Subcutaneous abdominal adipose tissue (tissue), 5 donors: ENCODE results near the gene PTGES.
"Not testable (repeated sequence)": the region's sequence is repeated elsewhere in the genome, so short reads cannot be mapped to it uniquely, and the experiment has no call there.

ENCODE experiments used
- H3K27ac ChIP-seq: one replicate; pipeline ENCODE4 v1.7.0; 2013; ENCODE audit warnings: low read depth, mild to moderate bottlenecking, inconsistent platforms, low read length, moderate library complexity
- H3K27me3 ChIP-seq, 5 donors: one replicate each; pipeline ENCODE4 v1.7.0; 2013; ENCODE audit warnings: low read length in 5 of 5, inconsistent platforms in 1 of 5; ENCODE audit not compliant: control insufficient read depth in 5 of 5, insufficient read depth in 4 of 5
- H3K36me3 ChIP-seq, 5 donors: one replicate each; pipeline ENCODE4 v1.7.0; 2013; ENCODE audit warnings: low read length in 5 of 5; ENCODE audit not compliant: control insufficient read depth in 5 of 5, insufficient read depth in 5 of 5
- H3K4me1 ChIP-seq, 5 donors: one replicate each; pipeline ENCODE4 v1.7.0; 2013; ENCODE audit warnings: low read length in 5 of 5, mild to moderate bottlenecking in 3 of 5, moderate library complexity in 1 of 5; ENCODE audit not compliant: control insufficient read depth in 5 of 5, insufficient read depth in 5 of 5
- H3K4me3 ChIP-seq, 5 donors: one replicate each; pipeline ENCODE4 v1.7.0; 2013; ENCODE audit warnings: low read length in 5 of 5, low read depth in 1 of 5
- H3K9ac ChIP-seq, 5 donors: one replicate each; pipeline ENCODE4 v1.7.0; 2013; ENCODE audit warnings: low read length in 5 of 5, mild to moderate bottlenecking in 4 of 5, moderate library complexity in 3 of 5
- H3K9me3 ChIP-seq, 5 donors: one replicate each; pipeline ENCODE4 v1.7.0; 2013; ENCODE audit warnings: low read length in 5 of 5; ENCODE audit not compliant: control insufficient read depth in 5 of 5
- donor health status: healthy.
- donor health status: healthy.
- donor health status: healthy.
- donor health status: healthy.
- donor health status: healthy.

The PTGES gene

GRCh38 chr9:129781981-129782380 is 29.1 kb upstream of the PTGES start:
- H3K4me3 ChIP-seq = no peak overlapping the region
- no peak overlapping the region for H3K27ac ChIP-seq
- H3K4me1 ChIP-seq = peaks cover 0 to 13% (median 9%) of the 10 kb centered on the region in 5 donors
- H3K9ac ChIP-seq = no peak overlapping the region
- peaks cover 0 to under 1% (median 0%) of the 10 kb centered on the region in 5 donors for H3K27me3 ChIP-seq
- no peaks in the 10 kb centered on the region for H3K36me3 ChIP-seq
- H3K9me3 ChIP-seq = no peaks in the 10 kb centered on the region

GRCh38 chr9:129781131-129781530 is 28.3 kb upstream of the PTGES start:
- H3K4me1 ChIP-seq = peaks cover 4 to 22% (median 16%) of the 10 kb centered on the region in 5 donors
- H3K27me3 ChIP-seq = no peaks in the 10 kb centered on the region
- no peak overlapping the region for H3K27ac ChIP-seq
- H3K9ac ChIP-seq = no peak overlapping the region
- H3K9me3 ChIP-seq = no peaks in the 10 kb centered on the region
- no peak overlapping the region for H3K4me3 ChIP-seq
- no peaks in the 10 kb centered on the region for H3K36me3 ChIP-seq

- H3K9ac ChIP-seq = no peak overlapping the region
- H3K4me1 ChIP-seq = peaks cover 4 to 24% (median 16%) of the 10 kb centered on the region in 5 donors
- H3K27me3 ChIP-seq = no peaks in the 10 kb centered on the region
Observed at GRCh38 chr9:129779560-129780190, 26.8 kb upstream of the PTGES start.

GRCh38 chr9:129778469-129778868 is 25.6 kb upstream of the PTGES start:
- Histone ChIP-seq H3K36me3 (no peaks in the 10 kb centered on the region), H3K4me1 (peaks cover 4 to 26% (median 16%) of the 10 kb centered on the region in 5 donors), H3K27ac (no peak overlapping the region), H3K9me3 (no peaks in the 10 kb centered on the region), H3K27me3 (peaks cover 0 to 2% (median 0%) of the 10 kb centered on the region in 5 donors), H3K4me3 (no peak overlapping the region), H3K9ac (no peak overlapping the region)

More at GRCh38 chr9:129779560-129780190, 26.8 kb upstream of the PTGES start:
- no peaks in the 10 kb centered on the region for H3K36me3 ChIP-seq
- no peaks in the 10 kb centered on the region for H3K9me3 ChIP-seq
- H3K27ac ChIP-seq = no peak overlapping the region
- no peak overlapping the region for H3K4me3 ChIP-seq

- Histone ChIP-seq H3K4me3 (no peak overlapping the region), H3K9me3 (no peaks in the 10 kb centered on the region), H3K9ac (peak overlapping the region in 1 of 5 donors; percentile 59), H3K27me3 (peaks cover 0 to 4% (median 0%) of the 10 kb centered on the region in 5 donors), H3K4me1 (peaks cover 4 to 25% (median 16%) of the 10 kb centered on the region in 5 donors), H3K36me3 (no peaks in the 10 kb centered on the region), H3K27ac (peak overlapping the region; percentile 67)
Observed at GRCh38 chr9:129777769-129778130, 24.9 kb upstream of the PTGES start.

- Histone ChIP-seq H3K9me3 (no peaks in the 10 kb centered on the region), H3K27ac (peak overlapping the region; percentile 67), H3K4me3 (peak overlapping the region; percentile 21 to 47 (median 33)), H3K27me3 (peaks cover 0 to 4% (median 0%) of the 10 kb centered on the region in 5 donors), H3K36me3 (no peaks in the 10 kb centered on the region), H3K4me1 (peaks cover 4 to 25% (median 16%) of the 10 kb centered on the region in 5 donors), H3K9ac (peak overlapping the region in 2 of 5 donors; percentile 56 to 59)
Observed at GRCh38 chr9:129776938-129777768, 24.3 kb upstream of the PTGES start.

GRCh38 chr9:129776566-129776937 is 23.7 kb upstream of the PTGES start:
- no peaks in the 10 kb centered on the region for H3K9me3 ChIP-seq
- peak overlapping the region in 4 of 5 donors; percentile 21 to 33 (median 25) for H3K4me3 ChIP-seq
- H3K27ac ChIP-seq = peak overlapping the region; percentile 67
- peak overlapping the region in 1 of 5 donors; percentile 56 for H3K9ac ChIP-seq
- H3K36me3 ChIP-seq = no peaks in the 10 kb centered on the region
- peaks cover 0 to 4% (median 0%) of the 10 kb centered on the region in 5 donors for H3K27me3 ChIP-seq
- peaks cover 4 to 25% (median 16%) of the 10 kb centered on the region in 5 donors for H3K4me1 ChIP-seq

- H3K36me3 ChIP-seq, H3K9me3 ChIP-seq, H3K4me3 ChIP-seq, H3K9ac ChIP-seq, H3K27me3 ChIP-seq: not testable (repeated sequence)
- Histone ChIP-seq H3K27ac (peak overlapping the region; percentile 67), H3K4me1 (peaks cover 4 to 25% (median 16%) of the 10 kb centered on the region in 5 donors)
Observed at GRCh38 chr9:129776096-129776495, 23.3 kb upstream of the PTGES start.

- Histone ChIP-seq H3K4me3 (no peak overlapping the region), H3K4me1 (peaks cover 8 to 25% (median 16%) of the 10 kb centered on the region in 5 donors), H3K9me3 (no peaks in the 10 kb centered on the region), H3K36me3 (no peaks in the 10 kb centered on the region), H3K9ac (no peak overlapping the region), H3K27ac (no peak overlapping the region), H3K27me3 (peaks cover 0 to 4% (median 0%) of the 10 kb centered on the region in 5 donors)
Observed at GRCh38 chr9:129775448-129775798, 22.6 kb upstream of the PTGES start.

GRCh38 chr9:129774791-129775447 is 22.1 kb upstream of the PTGES start:
- Histone ChIP-seq H3K4me3 (no peak overlapping the region), H3K27me3 (peaks cover 0 to 4% (median 0%) of the 10 kb centered on the region in 5 donors), H3K9me3 (no peaks in the 10 kb centered on the region), H3K36me3 (no peaks in the 10 kb centered on the region), H3K4me1 (peaks cover 8 to 25% (median 16%) of the 10 kb centered on the region in 5 donors), H3K27ac (no peak overlapping the region), H3K9ac (no peak overlapping the region)
